GM23338 (cell line): ENCODE measurements around the gene ECT2. TPM values are rescaled to one million over a fixed set of nuclear protein-coding genes. Genes with fewer than 3 reads are reported as not detected.

Experiments used
- ATAC-seq: fragments of 200-7000 bp; cut with Tn5 transposase; 3 replicates; pipeline ENCODE4 v1.9.1; 2020
- DNase-seq: peaks from one replicate; pipeline ENCODE4 v3.0.0-alpha.2; 2015; ENCODE audit warnings: low spot score
- H2AFZ ChIP-seq: fragments of 200-600 bp; sonication (generic); 2 replicates; pipeline ENCODE4 v1.8.0; 2016; ENCODE audit warnings: antibody characterized with exemption, mild to moderate bottlenecking, moderate library complexity
- H3F3A ChIP-seq: fragments of 200-600 bp; sonication (generic); replicated peaks from 2 replicates; pipeline ENCODE4 v1.8.0; 2017; ENCODE audit warnings: antibody characterized with exemption, mixed run types, low read depth
- H3K27ac ChIP-seq: fragments of 200-600 bp; sonication (generic); 2 replicates; pipeline ENCODE4 v1.6.1; 2016; ENCODE audit warnings: low read depth
- H3K27me3 ChIP-seq: fragments of 200-600 bp; sonication (generic); 2 replicates; pipeline ENCODE4 v1.8.0; 2016; ENCODE audit warnings: mild to moderate bottlenecking, mixed run types, moderate library complexity; ENCODE audit not compliant: insufficient read depth
- H3K36me3 ChIP-seq: fragments of 200-600 bp; sonication (generic); 2 replicates; pipeline ENCODE4 v1.8.0; 2016; ENCODE audit warnings: mild to moderate bottlenecking; ENCODE audit not compliant: insufficient read depth
- H3K4me1 ChIP-seq: fragments of 200-600 bp; sonication (generic); 2 replicates; pipeline ENCODE4 v1.8.0; 2016; ENCODE audit warnings: mild to moderate bottlenecking, moderate library complexity; ENCODE audit not compliant: insufficient read depth
- H3K4me2 ChIP-seq: fragments of 200-600 bp; sonication (generic); 2 replicates; pipeline ENCODE4 v1.7.1; 2017; ENCODE audit warnings: mixed run types
- H3K4me3 ChIP-seq: fragments of 200-600 bp; sonication (generic); 2 replicates; pipeline ENCODE4 v1.6.1; 2016; ENCODE audit warnings: mixed run types
- H3K79me2 ChIP-seq: fragments of 200-600 bp; sonication (generic); replicated peaks from 2 replicates; pipeline ENCODE4 v1.8.0; 2017; ENCODE audit warnings: mild to moderate bottlenecking; ENCODE audit not compliant: insufficient read depth
- H3K9me2 ChIP-seq: fragments of 200-600 bp; sonication (generic); 2 replicates; pipeline ENCODE4 v1.8.0; 2017; ENCODE audit not compliant: insufficient read depth
- H4K20me1 ChIP-seq: fragments of 200-600 bp; sonication (generic); replicated peaks from 2 replicates; pipeline ENCODE4 v1.8.0; 2017; ENCODE audit warnings: mild to moderate bottlenecking; ENCODE audit not compliant: insufficient read depth
- H3K27ac Mint-ChIP-seq: 2 replicates; pipeline ENCODE4 v1.8.0; 2020; ENCODE audit warnings: inconsistent platforms, mild to moderate bottlenecking, moderate library complexity, mixed read lengths
- H3K27me3 Mint-ChIP-seq: 3 replicates; pipeline ENCODE4 v1.8.0; 2022; ENCODE audit warnings: low read depth, mild to moderate bottlenecking, moderate library complexity, mixed read lengths, inconsistent platforms; ENCODE audit not compliant: insufficient read depth, poor library complexity
- H3K36me3 Mint-ChIP-seq: 3 replicates; pipeline ENCODE4 v1.8.0; 2021; ENCODE audit warnings: low read depth, mild to moderate bottlenecking, inconsistent platforms, moderate library complexity, mixed read lengths
- H3K4me1 Mint-ChIP-seq: 3 replicates; pipeline ENCODE4 v1.8.0; 2020; ENCODE audit warnings: mild to moderate bottlenecking, inconsistent platforms, mixed read lengths
- H3K4me3 Mint-ChIP-seq: 3 replicates; pipeline ENCODE4 v1.8.0; 2021; ENCODE audit warnings: moderate library complexity, mild to moderate bottlenecking, inconsistent platforms, mixed read lengths
- H3K9me3 Mint-ChIP-seq: 3 replicates; pipeline ENCODE4 v1.8.0; 2020; ENCODE audit warnings: moderate library complexity, mild to moderate bottlenecking, inconsistent platforms, mixed read lengths
- CREB1 ChIP-seq: fragments of 250-450 bp; sonication (Bioruptor Pico); IDR thresholded peaks from 2 replicates; pipeline ENCODE4 v1.5.0; 2020; ENCODE audit warnings: low read depth, mild to moderate bottlenecking, moderate library complexity
- EZH2 ChIP-seq: fragments of 200-600 bp; sonication (generic); IDR thresholded peaks from one replicate; pipeline ENCODE4 v1.8.0; 2017; ENCODE audit warnings: antibody characterized with exemption, mild to moderate bottlenecking, low read depth; ENCODE audit not compliant: unreplicated experiment
- JUNB ChIP-seq: IDR thresholded peaks from one replicate; pipeline ENCODE4 v1.6.1; 2016; ENCODE audit warnings: antibody characterized with exemption; ENCODE audit not compliant: unreplicated experiment
- NANOG ChIP-seq: IDR thresholded peaks from 2 replicates; pipeline ENCODE4 v1.6.1; 2016; ENCODE audit warnings: antibody characterized with exemption, borderline replicate concordance
- POLR2AphosphoS5 ChIP-seq: IDR thresholded peaks from 2 replicates; pipeline ENCODE4 v1.6.1; 2016; ENCODE audit warnings: antibody characterized with exemption, low read depth
- STAT1 ChIP-seq: IDR thresholded peaks from one replicate; pipeline ENCODE4 v1.6.1; 2016; ENCODE audit warnings: antibody characterized with exemption; ENCODE audit not compliant: unreplicated experiment
- ZNF331 ChIP-seq: fragments of 250-450 bp; sonication (Bioruptor Pico); IDR thresholded peaks from 2 replicates; pipeline ENCODE4 v1.5.0; 2020; ENCODE audit warnings: low read depth, mild to moderate bottlenecking, moderate library complexity
- polyA plus RNA-seq: library from polyadenylated mRNA; unstranded; fragments of >200 nt; fragmentation: Nextera tagmentation; extraction: Ambion mirVana; gene quantifications from 2 replicates; pipeline ENCODE4 v1.2.1, GENCODE V29; 2016
- total RNA-seq: library from RNA; depleted of rRNA; stranded (reverse); fragments of >200 nt; shearing (Covaris generic); gene quantifications from 2 replicates; pipeline ENCODE4 v1.2.3, GENCODE V29; 2014
- TF ChIP-seq, protein P1 (sequence below): IDR thresholded peaks from one replicate; pipeline ENCODE4 v1.6.1; 2018; ENCODE audit warnings: antibody characterized with exemption; ENCODE audit not compliant: unreplicated experiment
- TF ChIP-seq, protein P2 (sequence below), 2 experiments: fragments of 200-600 bp in 1 of 2; sonication (generic) in 1 of 2; conservative IDR thresholded peaks; 2 replicates each; pipeline versions ENCODE4 v1.5.1 to v1.6.1; 2016 to 2017; ENCODE audit warnings: antibody characterized with exemption in 2 of 2, low read depth in 2 of 2, mild to moderate bottlenecking in 2 of 2, moderate library complexity in 1 of 2
- TF ChIP-seq, protein P3 (sequence below): fragments of 250-450 bp; sonication (Bioruptor Pico); IDR thresholded peaks from 2 replicates; pipeline ENCODE4 v1.5.0; 2020; ENCODE audit warnings: mild to moderate bottlenecking, moderate library complexity

The ECT2 gene
- total and polyA plus RNA-seq, 2 experiments from 2014 or later, result 102 to 111 TPM

DNA sequence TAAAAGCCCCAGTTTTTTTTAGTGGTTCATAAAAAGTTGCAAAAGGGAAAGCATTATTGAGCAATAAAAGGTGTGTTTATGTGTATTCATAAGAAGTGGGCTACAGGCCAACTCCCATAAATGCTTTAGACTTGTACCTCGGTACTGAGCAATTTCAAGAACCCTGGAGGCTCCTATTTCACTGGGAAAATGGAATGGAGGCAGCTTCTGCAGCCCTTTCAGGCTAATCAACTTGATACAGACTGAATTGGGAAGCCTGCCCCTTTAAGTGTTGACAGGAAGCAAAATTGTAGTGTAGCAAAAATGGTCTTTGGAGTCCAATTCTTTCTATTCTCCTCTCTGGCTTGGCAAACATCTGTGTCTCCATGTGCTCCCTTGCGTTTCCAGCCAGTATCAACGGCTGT, 118.8 kb downstream of the ECT2 start:
- peaks cover 10% of the 10 kb centered on the region for H3K36me3 Mint-ChIP-seq
- Histone ChIP-seq H3K27me3 (no peaks in the 10 kb centered on the region), H2AFZ (no peak overlapping the region), H4K20me1 (no peaks in the 10 kb centered on the region), H3K9me2 (peaks cover 7% of the 10 kb centered on the region), H3K27ac (no peak overlapping the region), H3K36me3 (no peaks in the 10 kb centered on the region), H3F3A (no peaks in the 10 kb centered on the region), H3K4me2 (no peak overlapping the region), H3K79me2 (no peaks in the 10 kb centered on the region), H3K4me3 (no peak overlapping the region), H3K4me1 (no peaks in the 10 kb centered on the region; the same call in 1 of the 2 replicates)
- peaks cover 5% of the 10 kb centered on the region; the same call in 2 of the 3 replicates for H3K9me3 Mint-ChIP-seq
- TF ChIP-seq CREB1 (CRISPR knock-in tag) (no peak), STAT1 (no peak)
- TF ChIP-seq, protein P1, sequence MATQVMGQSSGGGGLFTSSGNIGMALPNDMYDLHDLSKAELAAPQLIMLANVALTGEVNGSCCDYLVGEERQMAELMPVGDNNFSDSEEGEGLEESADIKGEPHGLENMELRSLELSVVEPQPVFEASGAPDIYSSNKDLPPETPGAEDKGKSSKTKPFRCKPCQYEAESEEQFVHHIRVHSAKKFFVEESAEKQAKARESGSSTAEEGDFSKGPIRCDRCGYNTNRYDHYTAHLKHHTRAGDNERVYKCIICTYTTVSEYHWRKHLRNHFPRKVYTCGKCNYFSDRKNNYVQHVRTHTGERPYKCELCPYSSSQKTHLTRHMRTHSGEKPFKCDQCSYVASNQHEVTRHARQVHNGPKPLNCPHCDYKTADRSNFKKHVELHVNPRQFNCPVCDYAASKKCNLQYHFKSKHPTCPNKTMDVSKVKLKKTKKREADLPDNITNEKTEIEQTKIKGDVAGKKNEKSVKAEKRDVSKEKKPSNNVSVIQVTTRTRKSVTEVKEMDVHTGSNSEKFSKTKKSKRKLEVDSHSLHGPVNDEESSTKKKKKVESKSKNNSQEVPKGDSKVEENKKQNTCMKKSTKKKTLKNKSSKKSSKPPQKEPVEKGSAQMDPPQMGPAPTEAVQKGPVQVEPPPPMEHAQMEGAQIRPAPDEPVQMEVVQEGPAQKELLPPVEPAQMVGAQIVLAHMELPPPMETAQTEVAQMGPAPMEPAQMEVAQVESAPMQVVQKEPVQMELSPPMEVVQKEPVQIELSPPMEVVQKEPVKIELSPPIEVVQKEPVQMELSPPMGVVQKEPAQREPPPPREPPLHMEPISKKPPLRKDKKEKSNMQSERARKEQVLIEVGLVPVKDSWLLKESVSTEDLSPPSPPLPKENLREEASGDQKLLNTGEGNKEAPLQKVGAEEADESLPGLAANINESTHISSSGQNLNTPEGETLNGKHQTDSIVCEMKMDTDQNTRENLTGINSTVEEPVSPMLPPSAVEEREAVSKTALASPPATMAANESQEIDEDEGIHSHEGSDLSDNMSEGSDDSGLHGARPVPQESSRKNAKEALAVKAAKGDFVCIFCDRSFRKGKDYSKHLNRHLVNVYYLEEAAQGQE, result no peak
- ATAC-seq, result no peak
- H3K4me3 Mint-ChIP-seq, result no peak overlapping the region
- no peaks in the 10 kb centered on the region for H3K27me3 Mint-ChIP-seq
- no peak overlapping the region for H3K27ac Mint-ChIP-seq
- H3K4me1 Mint-ChIP-seq, result peaks cover 2% of the 10 kb centered on the region
- DNase-seq, result no peak

DNA sequence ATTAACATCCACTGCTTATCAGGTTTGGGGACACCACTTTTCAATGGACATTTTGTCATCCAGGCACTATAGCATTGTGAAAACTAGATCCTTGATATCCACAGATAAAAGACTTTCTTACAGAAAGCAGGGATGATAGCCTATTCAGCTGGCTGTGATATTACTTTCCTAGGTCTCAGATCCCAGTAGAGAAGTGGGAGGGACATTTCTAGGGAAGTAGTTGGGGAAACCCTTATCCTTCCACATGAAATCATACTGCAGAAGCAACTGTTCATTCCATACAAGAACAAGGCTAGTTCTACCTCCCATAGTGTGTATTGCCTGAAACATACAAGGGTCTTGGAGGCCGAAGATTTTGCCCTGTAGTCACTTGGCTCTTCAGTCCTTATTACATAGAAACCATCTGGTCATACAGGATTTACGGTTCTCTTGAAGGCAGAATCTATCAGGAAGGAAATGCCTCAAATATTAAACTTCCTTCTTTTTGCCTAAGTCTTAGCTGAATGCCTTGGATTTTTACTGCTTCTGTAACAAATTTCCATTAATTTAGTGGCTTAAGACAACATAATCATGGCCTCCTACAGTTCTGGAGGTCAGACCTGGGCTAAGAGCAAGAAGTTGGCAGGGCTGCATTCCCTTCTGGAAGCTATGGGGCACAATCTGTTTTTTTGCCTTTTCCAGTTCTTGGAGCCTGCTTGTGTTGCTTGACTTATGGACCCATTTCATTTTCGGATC, 119.4 kb downstream of the ECT2 start:
- no peaks in the 10 kb centered on the region for H3K27me3 Mint-ChIP-seq
- H3K9me3 Mint-ChIP-seq, result peaks cover 5% of the 10 kb centered on the region; the same call in 2 of the 3 replicates
- H3K4me3 Mint-ChIP-seq, result no peak overlapping the region
- TF ChIP-seq ZNF331 (CRISPR knock-in tag), result no peak
- TF ChIP-seq, protein P2, sequence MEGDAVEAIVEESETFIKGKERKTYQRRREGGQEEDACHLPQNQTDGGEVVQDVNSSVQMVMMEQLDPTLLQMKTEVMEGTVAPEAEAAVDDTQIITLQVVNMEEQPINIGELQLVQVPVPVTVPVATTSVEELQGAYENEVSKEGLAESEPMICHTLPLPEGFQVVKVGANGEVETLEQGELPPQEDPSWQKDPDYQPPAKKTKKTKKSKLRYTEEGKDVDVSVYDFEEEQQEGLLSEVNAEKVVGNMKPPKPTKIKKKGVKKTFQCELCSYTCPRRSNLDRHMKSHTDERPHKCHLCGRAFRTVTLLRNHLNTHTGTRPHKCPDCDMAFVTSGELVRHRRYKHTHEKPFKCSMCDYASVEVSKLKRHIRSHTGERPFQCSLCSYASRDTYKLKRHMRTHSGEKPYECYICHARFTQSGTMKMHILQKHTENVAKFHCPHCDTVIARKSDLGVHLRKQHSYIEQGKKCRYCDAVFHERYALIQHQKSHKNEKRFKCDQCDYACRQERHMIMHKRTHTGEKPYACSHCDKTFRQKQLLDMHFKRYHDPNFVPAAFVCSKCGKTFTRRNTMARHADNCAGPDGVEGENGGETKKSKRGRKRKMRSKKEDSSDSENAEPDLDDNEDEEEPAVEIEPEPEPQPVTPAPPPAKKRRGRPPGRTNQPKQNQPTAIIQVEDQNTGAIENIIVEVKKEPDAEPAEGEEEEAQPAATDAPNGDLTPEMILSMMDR (conservative IDR thresholded peaks at IDR 0.05; ENCODE audit: low read depth in 2 of 2), result no peak
- no peak for TF ChIP-seq EZH2
- TF ChIP-seq JUNB, result no peak
- no peak for TF ChIP-seq NANOG
- TF ChIP-seq, protein P3, sequence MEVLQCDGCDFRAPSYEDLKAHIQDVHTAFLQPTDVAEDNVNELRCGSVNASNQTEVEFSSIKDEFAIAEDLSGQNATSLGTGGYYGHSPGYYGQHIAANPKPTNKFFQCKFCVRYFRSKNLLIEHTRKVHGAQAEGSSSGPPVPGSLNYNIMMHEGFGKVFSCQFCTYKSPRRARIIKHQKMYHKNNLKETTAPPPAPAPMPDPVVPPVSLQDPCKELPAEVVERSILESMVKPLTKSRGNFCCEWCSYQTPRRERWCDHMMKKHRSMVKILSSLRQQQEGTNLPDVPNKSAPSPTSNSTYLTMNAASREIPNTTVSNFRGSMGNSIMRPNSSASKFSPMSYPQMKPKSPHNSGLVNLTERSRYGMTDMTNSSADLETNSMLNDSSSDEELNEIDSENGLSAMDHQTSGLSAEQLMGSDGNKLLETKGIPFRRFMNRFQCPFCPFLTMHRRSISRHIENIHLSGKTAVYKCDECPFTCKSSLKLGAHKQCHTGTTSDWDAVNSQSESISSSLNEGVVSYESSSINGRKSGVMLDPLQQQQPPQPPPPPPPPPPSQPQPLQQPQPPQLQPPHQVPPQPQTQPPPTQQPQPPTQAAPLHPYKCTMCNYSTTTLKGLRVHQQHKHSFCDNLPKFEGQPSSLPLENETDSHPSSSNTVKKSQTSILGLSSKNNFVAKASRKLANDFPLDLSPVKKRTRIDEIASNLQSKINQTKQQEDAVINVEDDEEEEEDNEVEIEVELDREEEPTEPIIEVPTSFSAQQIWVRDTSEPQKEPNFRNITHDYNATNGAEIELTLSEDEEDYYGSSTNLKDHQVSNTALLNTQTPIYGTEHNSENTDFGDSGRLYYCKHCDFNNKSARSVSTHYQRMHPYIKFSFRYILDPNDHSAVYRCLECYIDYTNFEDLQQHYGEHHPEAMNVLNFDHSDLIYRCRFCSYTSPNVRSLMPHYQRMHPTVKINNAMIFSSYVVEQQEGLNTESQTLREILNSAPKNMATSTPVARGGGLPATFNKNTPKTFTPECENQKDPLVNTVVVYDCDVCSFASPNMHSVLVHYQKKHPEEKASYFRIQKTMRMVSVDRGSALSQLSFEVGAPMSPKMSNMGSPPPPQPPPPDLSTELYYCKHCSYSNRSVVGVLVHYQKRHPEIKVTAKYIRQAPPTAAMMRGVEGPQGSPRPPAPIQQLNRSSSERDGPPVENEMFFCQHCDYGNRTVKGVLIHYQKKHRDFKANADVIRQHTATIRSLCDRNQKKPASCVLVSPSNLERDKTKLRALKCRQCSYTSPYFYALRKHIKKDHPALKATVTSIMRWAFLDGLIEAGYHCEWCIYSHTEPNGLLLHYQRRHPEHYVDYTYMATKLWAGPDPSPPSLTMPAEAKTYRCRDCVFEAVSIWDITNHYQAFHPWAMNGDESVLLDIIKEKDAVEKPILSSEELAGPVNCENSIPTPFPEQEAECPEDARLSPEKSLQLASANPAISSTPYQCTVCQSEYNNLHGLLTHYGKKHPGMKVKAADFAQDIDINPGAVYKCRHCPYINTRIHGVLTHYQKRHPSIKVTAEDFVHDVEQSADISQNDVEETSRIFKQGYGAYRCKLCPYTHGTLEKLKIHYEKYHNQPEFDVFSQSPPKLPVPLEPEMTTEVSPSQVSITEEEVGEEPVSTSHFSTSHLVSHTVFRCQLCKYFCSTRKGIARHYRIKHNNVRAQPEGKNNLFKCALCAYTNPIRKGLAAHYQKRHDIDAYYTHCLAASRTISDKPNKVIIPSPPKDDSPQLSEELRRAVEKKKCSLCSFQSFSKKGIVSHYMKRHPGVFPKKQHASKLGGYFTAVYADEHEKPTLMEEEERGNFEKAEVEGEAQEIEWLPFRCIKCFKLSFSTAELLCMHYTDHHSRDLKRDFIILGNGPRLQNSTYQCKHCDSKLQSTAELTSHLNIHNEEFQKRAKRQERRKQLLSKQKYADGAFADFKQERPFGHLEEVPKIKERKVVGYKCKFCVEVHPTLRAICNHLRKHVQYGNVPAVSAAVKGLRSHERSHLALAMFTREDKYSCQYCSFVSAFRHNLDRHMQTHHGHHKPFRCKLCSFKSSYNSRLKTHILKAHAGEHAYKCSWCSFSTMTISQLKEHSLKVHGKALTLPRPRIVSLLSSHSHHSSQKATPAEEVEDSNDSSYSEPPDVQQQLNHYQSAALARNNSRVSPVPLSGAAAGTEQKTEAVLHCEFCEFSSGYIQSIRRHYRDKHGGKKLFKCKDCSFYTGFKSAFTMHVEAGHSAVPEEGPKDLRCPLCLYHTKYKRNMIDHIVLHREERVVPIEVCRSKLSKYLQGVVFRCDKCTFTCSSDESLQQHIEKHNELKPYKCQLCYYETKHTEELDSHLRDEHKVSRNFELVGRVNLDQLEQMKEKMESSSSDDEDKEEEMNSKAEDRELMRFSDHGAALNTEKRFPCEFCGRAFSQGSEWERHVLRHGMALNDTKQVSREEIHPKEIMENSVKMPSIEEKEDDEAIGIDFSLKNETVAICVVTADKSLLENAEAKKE (CRISPR knock-in tag), result no peak
- TF ChIP-seq CREB1 (CRISPR knock-in tag), result no peak
- no peak for TF ChIP-seq POLR2AphosphoS5

More for the DNA sequence above, 119.4 kb downstream of the ECT2 start:
- Histone ChIP-seq H3K36me3 (no peaks in the 10 kb centered on the region), H3K4me2 (no peak overlapping the region), H3K4me1 (peaks cover 4% of the 10 kb centered on the region), H4K20me1 (no peaks in the 10 kb centered on the region), H3F3A (no peaks in the 10 kb centered on the region), H3K9me2 (peaks cover 7% of the 10 kb centered on the region), H3K27me3 (no peaks in the 10 kb centered on the region), H3K4me3 (no peak overlapping the region), H3K79me2 (no peaks in the 10 kb centered on the region), H3K27ac (no peak overlapping the region), H2AFZ (no peak overlapping the region)
- ATAC-seq (no peak), DNase-seq (no peak)
- H3K36me3 Mint-ChIP-seq, result peaks cover 10% of the 10 kb centered on the region
- no peak overlapping the region for H3K27ac Mint-ChIP-seq
- H3K4me1 Mint-ChIP-seq, result peaks cover 8% of the 10 kb centered on the region
